HG03442 (cell line): ENCODE results near the gene TNFRSF8.

Source experiments
- ATAC-seq: cut with Tn5 transposase; IDR thresholded peaks from one replicate; pipeline ENCODE4 v1.9.1; 2021; ENCODE audit warnings: mild to moderate bottlenecking, moderate library complexity; ENCODE audit not compliant: unreplicated experiment

TNFRSF8 gene

DNA sequence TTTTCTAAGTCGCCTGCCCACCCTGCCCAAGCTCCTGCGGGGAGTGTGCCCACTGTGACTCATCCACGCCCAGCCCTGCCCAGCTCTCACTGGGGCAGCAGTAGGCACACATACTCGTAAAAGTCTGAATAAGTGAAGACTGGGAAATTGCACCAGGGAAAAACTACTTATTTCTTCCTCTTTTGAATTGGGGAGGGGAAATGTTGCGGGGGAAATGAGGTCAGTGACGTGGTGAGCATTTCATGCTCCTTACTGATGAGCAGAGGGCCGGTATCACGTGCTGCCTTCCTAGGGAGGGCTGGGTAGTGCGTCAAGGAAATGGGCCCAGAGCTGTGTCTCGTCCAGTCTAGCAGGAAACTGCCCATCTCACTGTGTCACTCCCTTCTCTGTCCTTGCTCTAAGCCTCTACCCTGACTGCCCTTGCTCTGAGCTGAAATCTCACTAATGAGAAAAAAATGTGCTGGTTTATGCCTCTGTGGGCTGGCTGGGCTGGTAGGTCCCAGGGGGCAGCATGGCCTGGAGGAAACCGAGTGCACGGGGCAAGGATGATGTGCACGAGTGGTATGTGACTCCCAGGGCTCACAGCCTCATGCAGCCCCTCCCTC, 90.2 kb downstream of the TNFRSF8 start:
- peak; percentile 33 for ATAC-seq

DNA sequence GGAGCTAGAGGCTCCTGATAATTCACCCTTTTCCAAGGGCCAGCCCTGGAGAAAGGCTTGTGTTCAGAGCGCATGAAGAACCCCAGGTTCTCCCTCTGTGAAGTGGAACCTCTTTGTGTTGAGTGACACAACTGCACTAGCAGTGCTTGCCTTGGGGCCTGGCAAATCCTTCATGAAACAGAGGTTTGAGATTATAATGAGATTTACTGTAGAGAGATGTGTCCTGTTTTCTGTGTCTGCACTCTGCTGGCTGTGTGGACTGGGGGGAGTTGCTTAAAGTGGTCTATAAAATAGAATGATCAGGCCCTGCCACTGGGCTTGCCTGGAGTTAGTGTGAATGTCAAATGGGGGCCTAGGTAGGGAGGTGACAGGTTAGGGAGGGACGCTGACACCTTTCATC, 92.2 kb downstream of the TNFRSF8 start:
- ATAC-seq: no peak

DNA sequence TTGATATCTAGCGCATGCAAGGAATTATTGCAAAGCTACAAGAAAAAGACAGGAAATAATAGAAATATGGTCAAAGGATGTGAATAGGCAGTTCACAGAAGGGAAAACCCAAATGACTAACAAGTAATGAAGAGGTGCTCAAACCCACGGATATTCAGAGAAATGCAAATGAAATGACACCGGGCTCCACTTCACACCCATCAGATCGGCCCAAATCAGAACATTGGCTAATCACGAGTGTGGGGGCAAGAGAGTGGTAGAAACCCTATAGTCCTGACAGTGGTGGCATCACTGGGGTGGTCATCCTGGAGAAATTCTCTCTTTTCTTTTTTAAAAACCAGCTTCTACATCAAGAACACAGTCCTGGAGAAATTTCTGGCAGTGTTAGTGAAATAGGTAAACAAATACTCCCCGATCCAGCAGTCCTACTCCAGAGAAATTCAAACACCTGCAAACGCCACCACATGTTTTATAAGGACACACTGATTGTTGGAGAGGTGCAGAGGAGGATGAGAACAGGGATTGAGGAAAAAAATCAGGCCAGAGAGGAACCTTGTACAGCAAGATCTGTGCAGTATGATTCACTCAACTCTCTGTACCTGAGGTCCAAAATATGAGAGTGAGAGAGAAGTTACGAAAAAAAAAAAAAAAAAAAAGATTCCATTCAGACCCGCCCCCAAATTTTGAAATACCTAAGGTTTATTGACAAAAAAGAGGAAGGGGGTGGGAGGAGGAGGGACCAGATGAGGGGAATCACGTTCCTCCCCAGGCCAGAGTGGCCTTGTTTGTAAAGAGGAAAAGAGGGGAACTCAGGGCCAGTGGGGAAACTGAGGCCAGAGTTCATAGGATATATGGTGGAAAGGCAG, 94.5 kb downstream of the TNFRSF8 start:
- no peak for ATAC-seq

DNA sequence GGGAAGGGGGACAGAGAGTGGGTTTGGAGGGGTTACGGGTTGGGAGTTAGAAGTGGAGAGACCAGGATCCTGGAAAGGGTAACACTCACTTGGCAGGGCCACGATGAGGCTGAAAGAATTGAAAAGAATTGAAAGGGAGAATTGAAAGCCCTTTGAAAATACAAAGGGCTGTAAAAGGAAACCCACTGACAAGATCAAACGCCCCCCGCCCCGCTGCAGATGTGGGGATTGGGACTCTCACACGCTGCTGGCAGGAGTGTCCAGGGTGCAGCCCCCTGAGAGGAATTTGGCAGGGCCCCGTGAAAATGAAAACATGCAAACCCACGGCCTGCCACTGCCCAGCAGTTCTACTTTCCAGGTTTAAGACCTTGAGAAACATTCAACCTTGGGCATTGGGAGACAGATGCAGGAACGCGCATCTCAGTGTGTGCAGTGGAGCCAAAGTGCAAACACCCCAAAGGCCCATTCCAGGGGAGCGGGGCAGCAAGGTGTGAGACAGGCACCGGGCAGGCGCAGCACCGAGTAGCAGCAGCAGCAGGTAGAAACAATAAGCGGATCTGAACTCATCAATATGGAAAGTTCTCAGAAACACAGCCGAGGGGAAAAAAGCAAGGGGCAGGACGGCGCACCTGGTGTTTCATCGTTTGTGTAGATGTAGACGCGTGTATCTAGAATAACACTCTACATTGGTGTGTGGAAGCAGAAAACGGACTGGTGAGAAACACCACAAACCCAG, 95.4 kb downstream of the TNFRSF8 start:
- no peak for ATAC-seq

DNA sequence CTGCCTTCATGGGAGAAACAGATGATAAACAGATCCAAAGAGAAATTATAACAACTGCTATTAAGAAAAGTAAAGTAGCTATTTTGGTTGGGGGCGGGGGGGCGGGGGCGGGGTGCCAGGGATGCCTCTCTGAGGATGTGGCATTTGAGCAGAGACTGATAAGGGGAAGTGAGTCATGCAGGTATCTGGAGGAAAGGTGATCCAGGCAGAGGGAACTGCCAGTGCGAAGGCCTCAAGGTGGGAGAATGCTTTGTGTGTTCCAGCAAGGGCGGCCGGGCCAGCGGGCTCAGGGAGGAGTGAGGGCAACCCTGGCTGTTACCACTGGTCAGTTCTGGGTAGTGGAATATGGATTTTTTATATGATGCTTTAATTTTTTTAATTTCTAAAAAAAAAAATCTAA, 96.7 kb downstream of the TNFRSF8 start:
- no peak for ATAC-seq

DNA sequence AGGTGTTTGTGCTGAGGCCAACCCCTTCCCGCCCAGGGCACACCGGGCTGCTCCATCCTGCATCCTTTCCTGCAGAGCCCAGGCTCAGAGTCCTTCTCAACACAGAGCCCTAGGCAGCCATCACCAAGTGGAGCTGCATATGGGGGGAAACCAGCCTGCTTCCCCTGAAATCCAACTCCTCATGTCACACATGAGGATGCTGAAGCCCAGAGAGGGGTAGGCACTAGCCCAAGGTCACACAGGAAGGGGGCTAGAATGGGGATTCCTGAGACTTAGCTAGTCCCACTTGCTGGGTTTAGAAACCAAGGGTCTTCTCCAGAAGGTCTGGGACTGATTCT, 98.2 kb downstream of the TNFRSF8 start:
- ATAC-seq: no peak

DNA sequence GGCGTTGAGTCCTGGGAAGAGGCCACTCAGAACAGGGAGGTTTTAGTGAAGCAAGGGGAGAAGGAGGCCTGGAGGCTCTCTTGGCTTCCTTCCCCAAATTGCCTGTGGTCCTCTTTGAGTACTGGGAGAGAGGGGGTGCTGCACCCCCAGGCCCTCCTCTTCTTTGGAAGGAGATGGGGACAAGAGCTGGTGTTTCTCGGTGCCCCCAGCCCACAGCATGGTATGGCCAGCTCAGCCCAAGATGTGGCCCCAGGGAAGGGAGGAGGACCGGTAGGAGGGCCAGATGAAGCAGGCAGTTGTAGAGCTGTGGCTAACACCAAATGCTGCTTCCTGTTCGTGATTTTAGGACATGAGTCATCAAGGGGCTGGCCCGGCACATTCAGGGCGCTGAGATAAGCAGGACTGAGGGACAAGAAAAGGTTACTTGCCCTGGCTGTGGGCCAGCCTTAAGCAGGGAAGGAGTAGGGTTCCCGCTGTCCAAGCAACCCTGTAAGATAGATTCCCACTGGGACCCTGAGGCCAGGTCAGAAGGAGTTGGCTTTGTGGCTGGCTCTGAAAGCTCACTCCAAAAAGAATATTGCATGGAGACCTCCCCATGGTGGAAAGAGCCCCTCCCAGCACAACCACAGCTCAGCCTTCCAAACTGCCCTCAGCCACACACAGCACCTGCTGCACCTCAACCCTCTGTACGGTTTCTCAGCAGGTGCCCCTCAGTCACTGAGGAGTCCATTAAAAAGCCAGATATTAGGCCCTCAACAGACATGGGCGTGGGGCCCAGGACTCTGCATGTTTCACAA, 98.8 kb downstream of the TNFRSF8 start:
- peak; percentile 62 for ATAC-seq

DNA sequence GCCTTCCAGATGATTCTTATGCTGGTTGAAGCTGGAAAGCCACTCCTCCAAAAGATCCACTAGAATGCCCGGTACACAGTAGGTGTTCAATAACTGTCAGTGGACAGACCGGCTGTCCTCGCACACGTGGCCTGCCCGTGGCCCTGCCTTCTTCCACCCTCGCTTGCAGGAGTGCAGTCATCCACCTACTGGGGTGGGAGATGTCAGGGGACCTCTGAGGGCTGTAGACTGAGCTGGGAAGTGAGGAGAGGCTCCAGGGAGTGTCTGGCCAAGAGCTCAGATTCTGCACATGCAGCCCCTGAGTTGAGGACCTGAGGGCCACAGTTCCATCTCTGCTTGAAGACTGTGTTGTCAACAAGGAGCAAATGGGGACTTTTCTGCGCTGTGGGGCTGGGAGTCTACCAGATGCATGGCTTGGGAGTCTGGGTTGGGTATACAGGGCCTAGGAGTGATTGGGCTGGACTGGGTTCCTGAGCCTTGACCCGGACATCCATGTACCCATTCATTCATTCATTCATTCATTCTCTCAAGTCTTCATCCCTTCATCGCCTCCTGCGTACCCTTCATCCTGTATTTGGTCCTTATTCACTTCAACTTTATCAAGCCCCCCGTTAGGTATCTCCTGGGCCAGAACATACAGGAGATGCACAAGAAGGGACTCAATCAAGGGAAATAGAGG, 99.5 kb downstream of the TNFRSF8 start:
- no peak for ATAC-seq

DNA sequence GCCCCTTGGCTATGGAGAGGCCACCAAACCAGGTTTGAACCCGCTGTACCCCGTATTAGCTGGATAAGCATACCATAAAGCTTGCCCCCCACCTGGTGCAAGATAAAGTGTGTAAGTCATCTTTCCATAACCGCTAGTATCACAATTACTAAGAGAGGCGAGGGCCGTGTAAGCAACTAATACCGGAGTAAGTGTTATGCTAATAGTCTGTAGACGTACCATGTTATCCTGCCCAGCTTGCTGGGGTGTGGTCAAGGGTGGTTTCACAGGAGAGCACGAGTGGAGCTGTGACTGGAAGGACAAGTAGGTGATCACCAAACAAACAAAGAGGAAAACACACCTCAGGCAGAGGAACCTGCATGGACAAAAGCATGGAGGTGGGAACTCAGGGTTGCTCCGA, 100.1 kb downstream of the TNFRSF8 start:
- no peak for ATAC-seq

DNA sequence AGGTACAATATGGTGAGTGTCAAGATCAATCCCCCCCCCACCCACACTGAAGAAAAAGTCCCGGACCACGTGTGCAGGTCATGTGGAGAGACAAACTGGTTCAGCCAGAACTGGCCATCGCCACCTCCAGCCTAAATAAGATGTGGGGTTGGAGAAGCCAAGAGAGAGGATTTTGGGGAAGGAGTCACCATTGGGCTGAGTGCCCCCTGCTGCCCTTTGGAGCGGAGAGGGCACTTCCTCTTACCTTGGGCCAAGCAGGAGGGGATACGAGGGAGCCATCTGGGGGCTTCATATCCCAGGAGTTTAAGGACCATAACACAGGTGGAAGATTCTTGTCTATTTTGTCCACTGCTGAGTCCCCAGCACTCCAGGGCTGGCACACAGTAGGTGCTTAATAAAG, 101.1 kb downstream of the TNFRSF8 start:
- ATAC-seq: no peak

DNA sequence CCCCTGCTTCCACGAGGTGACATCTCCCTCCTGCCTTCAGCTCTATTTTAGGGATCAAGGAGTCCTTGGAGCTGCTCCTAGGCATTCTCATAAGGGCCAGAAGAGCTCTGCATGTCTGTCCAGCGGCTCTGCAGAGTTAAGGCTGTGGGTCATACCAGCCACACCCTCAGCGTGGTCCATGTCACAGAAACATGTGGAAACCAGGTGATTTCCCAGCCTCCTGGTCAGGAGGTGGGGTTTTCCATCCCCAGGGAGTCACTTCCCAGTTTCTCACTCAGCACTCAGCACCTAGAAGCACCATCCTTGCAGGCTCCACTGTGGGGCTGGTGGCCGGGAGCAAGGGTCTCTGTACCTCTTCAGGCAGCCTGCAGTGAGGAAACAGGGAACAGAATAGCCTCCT, 102.2 kb downstream of the TNFRSF8 start:
- ATAC-seq: no peak

DNA sequence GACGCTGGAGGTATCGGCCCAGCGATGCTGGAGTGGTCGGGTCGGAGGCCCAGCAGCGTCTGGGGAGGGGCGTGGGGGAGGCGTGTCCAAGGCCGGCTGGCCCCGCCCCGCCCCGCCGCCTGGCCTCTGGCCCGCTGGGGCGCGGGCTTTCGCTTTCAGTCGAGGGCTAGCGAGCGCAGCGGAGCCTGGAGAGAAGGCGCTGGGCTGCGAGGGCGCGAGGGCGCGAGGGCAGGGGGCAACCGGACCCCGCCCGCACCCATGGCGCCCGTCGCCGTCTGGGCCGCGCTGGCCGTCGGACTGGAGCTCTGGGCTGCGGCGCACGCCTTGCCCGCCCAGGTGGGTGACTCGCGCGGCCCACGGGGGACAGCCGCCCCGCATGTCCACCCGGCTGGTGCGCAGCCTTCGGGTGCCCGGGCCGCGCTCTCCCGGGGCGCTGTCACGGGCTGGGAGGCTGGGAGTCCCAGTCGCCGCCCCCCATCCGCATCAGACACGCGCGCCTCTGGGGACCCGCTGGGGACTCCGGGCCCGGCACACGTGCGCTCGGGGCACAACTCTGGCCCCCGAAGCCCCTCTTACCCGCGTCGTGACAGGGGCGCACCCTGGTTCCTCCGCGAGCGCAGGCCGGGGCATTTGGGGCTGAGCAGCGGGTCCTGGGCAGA, 103.9 kb downstream of the TNFRSF8 start, which contains the start of gene TNFRSF1B:
TNFRSF1B (plus strand) TSS at position 158 of the 659 bp plus-strand sequence; CDS start at position 259, 101 bp downstream.
- ATAC-seq: peak; percentile 43

DNA sequence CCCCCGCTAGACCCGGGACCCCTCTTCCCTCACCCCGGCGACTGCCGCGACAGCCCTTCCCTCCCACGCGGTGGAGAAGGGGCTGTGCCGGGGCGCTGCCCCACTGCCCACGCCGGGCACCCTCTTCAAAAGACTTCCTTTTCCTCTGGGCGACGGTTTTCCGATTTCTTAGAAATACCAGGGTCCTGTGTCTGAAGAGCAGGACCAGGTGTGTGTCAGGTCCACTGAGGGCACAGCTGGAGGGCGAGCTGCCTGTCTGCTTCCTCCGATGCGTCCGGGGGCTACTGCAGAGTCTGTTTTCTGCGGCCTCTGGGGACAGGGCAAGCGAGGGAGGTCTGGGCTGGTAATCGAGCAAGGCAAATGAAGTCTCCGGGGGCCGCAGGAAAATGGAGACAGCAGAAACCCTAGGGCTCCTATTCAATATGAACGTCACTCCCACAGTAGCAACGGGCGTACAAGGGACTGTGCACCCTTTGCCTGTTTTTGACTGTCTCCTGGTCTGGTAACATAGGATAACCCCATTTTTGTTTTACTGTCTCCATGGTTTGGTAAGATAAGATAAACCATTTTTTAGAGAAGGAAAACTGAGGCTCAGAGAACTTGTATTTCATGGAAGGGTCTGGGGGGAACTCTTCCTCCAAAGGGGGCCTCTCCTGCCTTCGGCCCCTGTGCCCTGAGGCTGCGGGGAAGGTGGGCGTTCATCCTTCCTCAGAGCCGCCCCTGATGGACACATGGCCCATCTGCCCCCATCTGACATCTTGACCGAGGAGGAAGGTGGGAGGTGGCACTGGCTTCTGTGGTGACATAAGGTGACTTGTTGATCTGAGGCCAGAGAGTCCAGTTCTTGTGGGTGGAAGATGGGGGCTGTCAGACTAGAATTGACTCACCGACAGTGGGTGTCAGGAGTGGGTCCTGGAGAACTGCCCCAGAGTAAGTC, 104.7 kb downstream of the TNFRSF8 start:
- no peak for ATAC-seq

DNA sequence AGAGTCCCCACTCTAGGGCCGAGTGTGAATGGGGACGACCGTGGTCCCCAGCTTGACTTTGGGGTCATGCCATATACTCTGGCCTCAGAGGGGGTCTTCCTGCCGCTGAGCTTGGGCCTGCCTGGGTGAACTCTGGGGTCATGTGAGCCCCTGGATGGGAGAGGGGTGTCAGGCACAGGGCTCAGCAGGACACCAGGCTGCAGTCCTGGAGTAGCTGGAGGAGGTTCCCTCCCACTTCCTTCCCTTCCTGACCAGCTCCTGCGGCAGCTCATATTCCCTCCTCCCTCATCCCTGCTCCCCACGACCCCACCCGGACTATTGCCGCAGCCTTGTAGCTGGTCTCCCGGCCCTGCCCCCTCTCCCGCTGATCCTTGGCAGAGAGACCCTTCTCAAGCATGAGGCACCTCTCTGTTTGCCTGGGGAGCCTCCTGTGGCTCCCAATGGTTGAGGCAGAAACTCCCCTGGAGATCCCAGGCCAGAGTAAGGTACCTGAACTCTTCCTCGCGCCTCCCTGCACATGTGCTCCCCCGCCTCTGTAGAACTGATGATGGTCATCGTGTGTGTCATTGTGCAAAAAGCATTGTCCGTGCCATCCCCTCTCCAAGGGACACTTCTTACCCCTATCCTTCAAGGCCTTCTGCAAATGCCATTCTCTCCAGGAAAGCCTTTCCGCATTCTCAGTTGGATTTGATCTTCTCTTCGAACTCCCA, 105.5 kb downstream of the TNFRSF8 start:
- no peak for ATAC-seq

DNA sequence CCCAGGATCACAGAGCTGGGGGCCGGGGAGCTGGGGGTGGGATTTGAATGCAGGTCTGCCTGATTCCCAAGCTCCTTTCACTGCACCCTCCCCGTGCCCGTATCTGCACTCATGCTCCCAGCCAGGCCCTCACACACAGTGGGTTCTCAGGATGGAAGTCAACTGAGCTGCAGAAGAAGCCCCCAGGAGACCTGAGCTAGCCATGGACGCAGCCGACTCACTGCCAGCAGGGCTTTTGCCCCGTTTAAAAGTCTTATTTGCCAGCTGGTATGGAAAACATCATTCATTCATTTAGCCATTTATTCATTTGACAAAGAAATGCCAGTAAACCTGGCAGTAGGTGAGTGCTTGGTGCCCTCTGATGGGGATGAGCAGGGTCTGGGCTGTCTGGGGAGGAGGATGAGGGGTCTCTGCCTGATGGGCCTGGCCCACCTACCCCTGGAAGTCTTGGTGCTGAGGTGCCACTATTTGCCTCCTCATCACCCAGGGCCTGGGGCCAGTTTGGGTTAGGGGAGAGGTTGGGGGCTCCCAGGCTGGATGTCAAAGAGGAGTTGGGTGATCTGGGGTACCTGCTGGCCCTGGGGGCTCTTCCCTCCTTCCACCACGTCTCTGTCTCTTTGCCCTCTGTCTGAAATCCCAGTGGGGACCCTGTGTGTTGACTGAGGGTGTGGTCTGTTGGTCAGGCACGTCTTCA, 106.5 kb downstream of the TNFRSF8 start:
- ATAC-seq: no peak

DNA sequence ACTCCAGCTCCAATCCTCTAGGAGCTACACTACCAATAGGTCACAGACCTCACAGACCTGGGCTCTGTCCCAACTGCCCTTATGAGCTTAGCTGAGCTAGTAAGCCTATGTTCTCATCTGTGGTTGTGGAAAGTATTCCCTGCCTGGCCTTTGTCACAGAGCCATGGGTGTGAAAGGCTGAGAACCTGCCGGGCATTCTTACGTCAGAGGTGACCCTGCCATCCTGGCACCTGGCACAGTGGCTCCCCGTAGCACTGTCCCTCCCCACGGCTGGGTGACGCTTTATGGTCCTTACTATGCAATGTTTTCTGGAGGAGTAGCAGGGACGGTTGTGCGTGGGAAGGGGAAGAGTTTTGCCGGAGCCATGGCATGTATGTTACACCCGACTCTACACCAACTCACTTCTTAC, 107.2 kb downstream of the TNFRSF8 start:
- no peak for ATAC-seq

DNA sequence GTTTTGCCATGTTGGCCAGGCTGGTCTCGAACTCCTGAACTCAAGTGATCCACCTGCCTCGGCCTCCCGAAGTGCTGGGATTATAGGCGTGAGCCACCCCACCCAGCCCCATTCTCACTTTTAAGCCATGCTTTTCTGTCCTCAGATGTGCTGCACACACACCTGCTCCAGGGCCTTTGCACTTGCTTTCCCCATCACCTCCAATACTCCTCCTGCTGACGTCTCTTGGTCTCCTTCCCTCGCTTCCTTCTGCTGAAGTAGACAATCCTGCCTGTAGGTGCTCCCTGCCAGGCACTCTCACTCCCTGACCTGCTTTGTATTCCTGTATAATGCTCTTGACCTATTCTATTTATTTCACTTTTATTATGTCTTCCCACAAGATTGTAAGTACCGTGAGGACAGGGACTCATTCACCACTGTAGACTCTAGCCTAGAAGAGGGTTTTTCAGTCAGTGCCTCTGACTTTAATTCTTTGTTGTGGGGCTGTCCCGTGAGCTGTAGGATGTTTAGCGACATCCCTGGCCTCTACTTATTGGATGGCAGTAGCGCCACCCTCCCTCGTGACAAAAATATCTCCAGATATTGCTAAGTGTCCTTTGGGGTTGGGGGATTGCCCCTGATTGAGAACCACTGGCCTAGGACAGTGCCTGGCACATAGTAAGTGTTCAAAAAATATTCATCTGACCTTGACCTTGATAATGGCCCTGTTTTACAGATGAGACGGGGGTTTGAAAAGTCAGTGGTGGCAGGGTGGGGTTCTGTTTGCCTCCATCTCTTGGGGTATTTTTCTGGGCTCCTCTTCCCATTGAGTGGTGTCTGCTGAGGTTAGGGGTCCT, 108.3 kb downstream of the TNFRSF8 start:
- no peak for ATAC-seq
